Measurements from ENCODE around the gene FPGS.

The FPGS gene

DNA sequence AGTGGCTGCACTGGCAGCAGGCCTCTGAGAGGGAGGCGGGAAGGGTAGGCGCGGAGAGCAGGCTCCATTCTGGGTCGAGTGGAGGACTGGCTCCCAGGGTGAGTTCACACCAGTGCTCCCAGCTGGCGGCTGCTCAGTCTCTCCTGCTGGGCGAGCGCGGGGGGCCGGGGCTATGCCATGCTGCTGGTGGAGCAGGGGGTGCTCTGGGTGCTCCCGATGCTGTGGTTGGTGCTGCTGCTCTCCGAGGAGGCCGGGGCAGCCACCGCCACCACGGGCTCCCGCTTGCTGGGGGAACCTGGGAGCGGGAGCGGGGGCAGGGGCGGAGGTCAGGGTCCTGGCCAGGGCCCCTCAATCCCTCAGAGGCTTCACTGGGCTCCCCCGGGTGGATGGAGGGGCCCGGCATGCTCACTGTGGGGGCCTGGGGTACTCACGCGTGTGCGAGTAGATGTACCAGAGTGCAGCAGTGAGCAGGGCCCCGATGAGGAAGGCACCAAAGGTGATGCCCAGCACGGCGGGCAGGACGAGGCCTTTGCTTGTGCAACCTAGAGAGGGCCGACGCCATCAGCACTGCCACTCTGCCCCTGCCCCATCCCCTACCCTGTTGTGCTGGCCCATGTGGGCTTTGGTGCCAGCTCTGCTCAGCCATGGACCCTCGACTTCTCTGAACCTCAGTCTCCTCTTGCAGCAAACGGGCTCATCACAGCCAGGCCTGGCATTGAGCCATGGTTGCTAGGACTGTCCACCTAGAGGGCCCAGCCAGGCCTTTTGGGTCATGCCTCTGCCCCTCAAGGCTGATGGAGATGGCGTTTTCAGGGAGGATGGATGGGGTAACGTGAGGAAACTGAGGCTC is 13.1 kb downstream of the FPGS start:
- peaks cover 35% of the 10 kb centered on the region for H3K36me3 Mint-ChIP-seq
- H3K4me1 Mint-ChIP-seq = no peaks in the 10 kb centered on the region
- no peak overlapping the region for H3K27ac Mint-ChIP-seq
- no peak overlapping the region for H3K4me3 Mint-ChIP-seq
- no peaks in the 10 kb centered on the region for H3K27me3 Mint-ChIP-seq
- DNase-seq = no peak
- CTCF ChIA-PET = no interaction called here
- H3K9me3 Mint-ChIP-seq = no peaks in the 10 kb centered on the region

DNA sequence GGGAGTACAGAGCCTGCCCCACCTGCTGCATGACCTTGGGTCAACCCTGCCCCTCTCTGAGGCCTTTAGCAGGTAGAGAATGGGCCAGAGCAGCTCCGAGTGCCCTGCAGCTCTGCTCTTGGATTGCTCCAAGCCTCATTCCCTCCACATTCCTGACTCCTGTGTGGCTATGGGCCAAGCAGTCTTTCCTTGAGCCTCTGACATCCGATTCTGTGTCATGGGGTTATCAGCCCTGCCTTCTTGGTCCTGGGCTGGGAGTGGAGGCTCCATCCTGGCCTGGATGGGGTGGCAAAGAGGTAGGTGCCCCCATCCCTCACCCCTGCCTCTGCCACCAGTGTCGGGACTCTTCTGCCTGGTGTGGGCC is 13.7 kb downstream of the FPGS start:
- CTCF ChIA-PET = no interaction called here
- no peak for DNase-seq
- no peaks in the 10 kb centered on the region for H3K27me3 Mint-ChIP-seq
- H3K4me3 Mint-ChIP-seq = no peak overlapping the region
- no peak overlapping the region for H3K27ac Mint-ChIP-seq
- H3K4me1 Mint-ChIP-seq = no peaks in the 10 kb centered on the region
- H3K9me3 Mint-ChIP-seq = no peaks in the 10 kb centered on the region
- H3K36me3 Mint-ChIP-seq = peaks cover 36% of the 10 kb centered on the region

GRCh38 chr9:127816728-127817127 is 14.0 kb downstream of the FPGS start:
- H3K27me3 Mint-ChIP-seq = no peaks in the 10 kb centered on the region
- CTCF ChIA-PET = interaction anchor here (1.3 kb wide), 1 partner anchor 53 kb away, joined by 4 read pairs; no protein-coding TSS in a partner anchor
- no peak overlapping the region for H3K27ac Mint-ChIP-seq
- no peak overlapping the region for H3K4me3 Mint-ChIP-seq
- peaks cover 35% of the 10 kb centered on the region for H3K36me3 Mint-ChIP-seq
- no peak for DNase-seq
- H3K4me1 Mint-ChIP-seq = no peaks in the 10 kb centered on the region
- no peaks in the 10 kb centered on the region for H3K9me3 Mint-ChIP-seq

- no peak for DNase-seq
- Mint-ChIP-seq H3K27ac (no peak overlapping the region), H3K27me3 (no peaks in the 10 kb centered on the region), H3K4me1 (no peaks in the 10 kb centered on the region), H3K4me3 (no peak overlapping the region), H3K9me3 (no peaks in the 10 kb centered on the region), H3K36me3 (peaks cover 31% of the 10 kb centered on the region)
- CTCF ChIA-PET = interaction anchor here (1.3 kb wide), 1 partner anchor 52 kb away, joined by 4 read pairs; no protein-coding TSS in a partner anchor
Measured at GRCh38 chr9:127817881-127818434, 15.3 kb downstream of the FPGS start.

GRCh38 chr9:127818574-127818973 is 15.9 kb downstream of the FPGS start:
- no peak for DNase-seq
- Mint-ChIP-seq H3K27me3 (no peaks in the 10 kb centered on the region), H3K4me3 (no peak overlapping the region), H3K9me3 (no peaks in the 10 kb centered on the region), H3K36me3 (peaks cover 26% of the 10 kb centered on the region), H3K4me1 (no peaks in the 10 kb centered on the region), H3K27ac (no peak overlapping the region)
- CTCF ChIA-PET = no interaction called here

DNA sequence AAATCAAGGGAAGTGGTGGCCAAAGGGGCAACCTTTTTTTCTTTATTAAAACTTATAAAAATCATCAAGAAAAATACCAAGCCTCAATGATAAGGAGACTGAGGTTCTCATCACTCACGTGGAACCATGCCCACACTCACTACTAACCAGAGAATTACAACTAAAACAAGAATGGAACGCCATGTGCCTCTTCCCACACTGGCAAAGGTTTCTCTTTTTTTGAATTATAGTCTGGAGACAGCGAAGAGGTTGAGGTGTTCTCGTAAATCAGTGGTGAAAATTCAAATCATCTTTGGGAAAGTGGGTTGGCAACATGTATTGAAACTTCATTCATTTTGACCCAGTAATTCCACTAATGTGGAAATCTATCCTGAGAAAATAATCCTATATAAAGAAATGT is 19.4 kb downstream of the FPGS start:
- Mint-ChIP-seq H3K27me3 (no peaks in the 10 kb centered on the region), H3K9me3 (no peaks in the 10 kb centered on the region), H3K36me3 (peaks cover 28% of the 10 kb centered on the region), H3K4me1 (no peaks in the 10 kb centered on the region), H3K4me3 (no peak overlapping the region), H3K27ac (no peak overlapping the region)
- CTCF ChIA-PET = no interaction called here
- no peak for DNase-seq

DNA sequence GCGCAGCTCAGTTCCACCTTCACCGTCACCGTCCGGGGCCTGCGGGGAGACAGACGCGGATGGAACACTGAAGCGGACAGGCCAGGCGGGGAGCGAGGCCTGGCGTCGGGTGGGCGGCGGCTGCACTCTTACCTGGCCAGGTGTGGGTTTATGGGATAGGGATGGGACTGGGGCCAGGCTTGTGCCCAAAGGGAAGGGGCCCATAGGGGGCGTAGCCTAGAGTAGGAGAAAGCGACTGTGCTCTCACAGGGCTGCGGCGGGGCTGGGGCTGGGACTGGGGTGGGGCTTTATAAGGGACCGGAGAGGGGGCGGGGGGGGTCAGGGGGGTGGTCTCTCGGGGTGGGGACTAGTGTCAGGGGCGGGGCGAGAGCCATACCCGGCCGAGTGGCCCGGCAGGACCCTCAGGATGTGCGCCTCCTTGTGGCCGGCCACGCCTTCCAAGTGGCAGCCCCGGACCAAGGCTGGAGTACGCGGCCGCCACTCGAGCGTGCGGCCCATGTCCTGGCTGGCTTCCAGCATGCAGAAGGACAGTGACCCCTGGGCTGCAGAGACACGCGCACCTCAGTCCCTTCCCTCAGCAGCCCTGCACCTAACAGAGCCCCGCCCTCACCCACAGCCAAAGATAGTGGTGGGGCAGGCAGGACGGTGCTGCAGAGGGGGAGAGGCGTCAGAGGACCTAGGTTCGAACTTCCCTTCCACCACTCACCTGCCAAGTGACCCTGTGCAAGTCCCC is 22.8 kb downstream of the FPGS start:
- CTCF ChIA-PET = interaction anchor here (1.0 kb wide), 1 partner anchor 44 kb away, joined by 5 read pairs; no protein-coding TSS in a partner anchor

DNA sequence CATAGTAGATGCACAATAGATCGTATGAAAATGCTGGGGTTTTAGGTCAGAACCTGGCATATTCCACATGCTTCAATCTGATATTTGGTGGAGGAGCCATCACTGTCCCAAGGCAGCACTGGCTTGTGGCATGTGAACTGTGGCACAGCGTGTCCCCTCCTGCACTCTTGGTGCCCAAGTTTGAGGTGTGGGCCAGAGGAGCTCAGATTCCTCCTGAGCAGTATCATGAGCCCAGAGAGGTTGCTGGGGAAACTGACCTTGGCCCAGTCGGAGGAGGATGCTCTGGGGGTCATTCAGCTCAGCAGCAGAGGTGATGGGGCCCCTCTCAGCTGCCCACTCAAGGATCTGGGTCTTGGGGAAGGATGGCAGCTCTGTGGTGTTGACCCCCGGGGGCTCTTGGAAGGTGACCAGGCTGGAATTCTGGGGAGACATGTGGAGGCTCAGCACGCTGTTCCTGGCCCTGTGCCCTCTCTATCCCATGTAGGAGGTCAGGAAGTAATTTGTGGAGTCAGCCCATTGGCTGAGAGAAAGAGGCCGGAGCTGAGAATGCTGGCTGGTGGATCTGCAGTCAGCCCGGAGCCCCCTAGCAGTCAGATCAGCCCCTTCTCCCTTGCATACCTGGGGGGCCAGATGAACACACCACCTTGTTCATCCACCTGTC is 23.7 kb downstream of the FPGS start:
- Mint-ChIP-seq H3K27ac (no peak overlapping the region), H3K9me3 (no peaks in the 10 kb centered on the region), H3K4me1 (no peaks in the 10 kb centered on the region), H3K36me3 (peaks cover 20% of the 10 kb centered on the region), H3K27me3 (no peaks in the 10 kb centered on the region), H3K4me3 (no peak overlapping the region)
- no peak for DNase-seq
- CTCF ChIA-PET = interaction anchor here (1.0 kb wide), 1 partner anchor 43 kb away, joined by 5 read pairs; no protein-coding TSS in a partner anchor

More for the DNA sequence above, 22.8 kb downstream of the FPGS start:
- H3K27me3 Mint-ChIP-seq = no peaks in the 10 kb centered on the region
- H3K4me1 Mint-ChIP-seq = no peaks in the 10 kb centered on the region
- no peak overlapping the region for H3K4me3 Mint-ChIP-seq
- peaks cover 22% of the 10 kb centered on the region for H3K36me3 Mint-ChIP-seq
- H3K27ac Mint-ChIP-seq = no peak overlapping the region
- no peaks in the 10 kb centered on the region for H3K9me3 Mint-ChIP-seq
- DNase-seq = no peak

GRCh38 chr9:127828262-127829031 is 25.8 kb downstream of the FPGS start:
- H3K27ac Mint-ChIP-seq = no peak overlapping the region
- DNase-seq = no peak
- CTCF ChIA-PET = no interaction called here

DNA sequence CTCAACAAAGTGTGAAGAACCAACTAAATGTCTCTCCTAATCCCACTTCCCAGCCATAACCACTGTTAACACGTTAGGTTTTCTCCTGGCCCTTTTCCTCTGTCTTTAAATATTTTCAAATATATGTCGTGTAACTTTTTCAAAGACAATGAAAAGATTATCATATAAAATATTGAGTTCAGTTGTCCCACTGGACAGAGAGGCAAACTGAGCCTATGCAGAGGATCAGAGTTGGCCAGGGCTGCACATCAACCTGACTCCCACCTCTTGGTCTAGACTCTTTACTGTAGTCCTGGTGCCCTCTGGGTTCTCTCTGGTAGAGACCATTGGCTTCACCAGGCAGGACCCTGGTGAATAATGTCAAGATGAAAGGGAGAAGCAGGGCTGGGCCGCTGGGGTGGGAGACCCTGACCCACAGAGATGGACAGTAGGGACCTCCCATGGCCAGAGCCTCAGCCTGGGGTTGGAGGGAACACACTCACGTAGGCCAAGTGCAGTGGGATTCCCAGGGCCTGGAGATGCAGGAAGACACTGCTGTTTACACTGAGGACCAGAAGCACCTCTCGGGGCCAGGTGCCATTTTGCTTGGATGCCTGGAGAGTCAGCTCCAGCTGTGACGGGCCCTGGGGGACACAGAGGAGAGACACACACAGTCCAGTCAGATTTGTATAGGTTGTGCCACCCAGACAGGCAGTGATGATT is 26.7 kb downstream of the FPGS start:
- H3K27me3 Mint-ChIP-seq = no peaks in the 10 kb centered on the region
- peaks cover 13% of the 10 kb centered on the region for H3K4me1 Mint-ChIP-seq
- H3K4me3 Mint-ChIP-seq = no peak overlapping the region
- no peak overlapping the region for H3K27ac Mint-ChIP-seq
- CTCF ChIA-PET = no interaction called here
- DNase-seq = no peak
- H3K9me3 Mint-ChIP-seq = no peaks in the 10 kb centered on the region
- H3K36me3 Mint-ChIP-seq = peaks cover 16% of the 10 kb centered on the region

More at GRCh38 chr9:127828262-127829031, 25.8 kb downstream of the FPGS start:
- Mint-ChIP-seq H3K9me3 (no peaks in the 10 kb centered on the region), H3K4me1 (peaks cover 9% of the 10 kb centered on the region), H3K4me3 (no peak overlapping the region), H3K27me3 (no peaks in the 10 kb centered on the region), H3K36me3 (peaks cover 20% of the 10 kb centered on the region)

DNA sequence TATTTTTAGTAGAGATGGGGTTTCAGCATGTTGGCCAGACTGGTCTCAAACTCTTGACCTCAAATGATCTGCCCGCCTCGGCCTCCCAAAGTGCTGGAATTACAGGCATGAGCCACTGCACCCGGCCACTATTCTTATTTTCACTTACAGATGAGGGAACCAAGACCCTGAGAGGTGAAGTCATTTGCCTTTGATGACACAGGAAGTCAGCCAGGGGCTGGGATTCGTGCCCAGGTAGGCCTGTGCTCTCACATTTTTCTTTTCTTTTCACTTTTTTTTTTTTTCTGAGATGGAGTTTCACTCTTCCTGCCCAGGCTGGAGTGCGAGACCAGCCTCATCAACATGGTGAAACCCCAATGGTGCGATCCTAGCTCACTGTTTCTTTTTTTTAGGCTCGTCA is 29.6 kb downstream of the FPGS start:
- CTCF ChIA-PET = interaction anchor here (2.2 kb wide), 1 partner anchor 38 kb away, joined by 6 read pairs; no protein-coding TSS in a partner anchor
- peaks cover 7% of the 10 kb centered on the region for H3K36me3 Mint-ChIP-seq

GRCh38 chr9:127833555-127833954 is 30.9 kb downstream of the FPGS start:
- H3K4me3 Mint-ChIP-seq = no peak overlapping the region
- peaks cover 6% of the 10 kb centered on the region for H3K36me3 Mint-ChIP-seq
- no peak overlapping the region for H3K27ac Mint-ChIP-seq
- H3K9me3 Mint-ChIP-seq = no peaks in the 10 kb centered on the region
- no peak for DNase-seq
- CTCF ChIA-PET = no interaction called here
- no peaks in the 10 kb centered on the region for H3K27me3 Mint-ChIP-seq
- H3K4me1 Mint-ChIP-seq = peaks cover 13% of the 10 kb centered on the region

More for the DNA sequence above, 29.6 kb downstream of the FPGS start:
- H3K9me3 Mint-ChIP-seq = no peaks in the 10 kb centered on the region
- no peaks in the 10 kb centered on the region for H3K27me3 Mint-ChIP-seq
- peak overlapping the region; percentile 84 for H3K27ac Mint-ChIP-seq
- peak; percentile 49 for DNase-seq
- peaks cover 13% of the 10 kb centered on the region for H3K4me1 Mint-ChIP-seq
- H3K4me3 Mint-ChIP-seq = no peak overlapping the region

GRCh38 chr9:127835991-127836516 is 33.4 kb downstream of the FPGS start:
- DNase-seq = no peak

More at GRCh38 chr9:127835991-127836516, 33.4 kb downstream of the FPGS start:
- Mint-ChIP-seq H3K9me3 (no peaks in the 10 kb centered on the region), H3K36me3 (no peaks in the 10 kb centered on the region), H3K4me3 (no peak overlapping the region), H3K27me3 (no peaks in the 10 kb centered on the region), H3K27ac (no peak overlapping the region), H3K4me1 (peaks cover 13% of the 10 kb centered on the region)
- CTCF ChIA-PET = interaction anchor here (1.3 kb wide), 1 partner anchor 34 kb away, joined by 5 read pairs; no protein-coding TSS in a partner anchor
